ENCODE data around the gene PLB1.
A peak's percentile ranks its signal among the peaks of the same experiment; 100 is the strongest.

The PLB1 gene

GRCh38 chr2:28495551-28496250, at the start of gene PLB1:
Gene PLB1, plus strand, starts transcription at chr2:28496060. Its CDS starts 55 bp downstream, at chr2:28496115.
- DNase-seq = no peak

- no peak for DNase-seq
These were observed 49.3 kb upstream of the PLB1 start for GRCh38 chr2:28446531-28446930.

GRCh38 chr2:28447086-28447485, 48.8 kb upstream of the PLB1 start:
- DNase-seq = no peak

GRCh38 chr2:28447943-28448792, 47.7 kb upstream of the PLB1 start:
- no peak for DNase-seq

GRCh38 chr2:28448793-28449100, 47.1 kb upstream of the PLB1 start:
- DNase-seq = no peak

GRCh38 chr2:28449126-28449487, 46.8 kb upstream of the PLB1 start:
- DNase-seq = no peak

GRCh38 chr2:28449488-28450395, 46.1 kb upstream of the PLB1 start:
- DNase-seq = peak; percentile 45

- no peak for DNase-seq
These were observed 44.8 kb upstream of the PLB1 start for GRCh38 chr2:28450901-28451565.

- no peak for DNase-seq
These were observed 43.9 kb upstream of the PLB1 start for GRCh38 chr2:28451793-28452533.

GRCh38 chr2:28452534-28453081, 43.3 kb upstream of the PLB1 start:
- DNase-seq = peak; percentile 82

GRCh38 chr2:28453396-28453795, 42.5 kb upstream of the PLB1 start:
- no peak for DNase-seq

GRCh38 chr2:28454016-28454930, 41.6 kb upstream of the PLB1 start:
- no peak for DNase-seq

GRCh38 chr2:28457237-28457636, 38.6 kb upstream of the PLB1 start:
- no peak for DNase-seq

- no peak for DNase-seq
These were observed 34.8 kb upstream of the PLB1 start for GRCh38 chr2:28461056-28461455.

GRCh38 chr2:28462122-28462521, 33.7 kb upstream of the PLB1 start:
- no peak for DNase-seq

GRCh38 chr2:28463211-28463816, 32.5 kb upstream of the PLB1 start:
- DNase-seq = no peak

- DNase-seq = no peak
These were observed 32.0 kb upstream of the PLB1 start for GRCh38 chr2:28463893-28464292.

- DNase-seq = no peak
These were observed 30.5 kb upstream of the PLB1 start for GRCh38 chr2:28465148-28465885.

- DNase-seq = no peak
These were observed 26.6 kb upstream of the PLB1 start for GRCh38 chr2:28469304-28469703.
